ES-I3 (cell line): Measurements from ENCODE around the gene ADGRA3.
"Not testable (repeated sequence)": the region's sequence is repeated elsewhere in the genome, so short reads cannot be mapped to it uniquely, and the experiment has no call there.

Source experiments
- H3K36me3 ChIP-seq: 2 replicates; pipeline ENCODE4 v1.6.1; 2013; ENCODE audit warnings: mild to moderate bottlenecking, low read length, control low read depth, moderate library complexity; ENCODE audit not compliant: insufficient read depth
- H3K4me1 ChIP-seq: 2 replicates; pipeline ENCODE4 v1.6.1; 2013; ENCODE audit warnings: mild to moderate bottlenecking, control low read depth, low read length; ENCODE audit not compliant: insufficient read depth
- H3K9ac ChIP-seq: 2 replicates; pipeline ENCODE4 v1.6.1; 2013; ENCODE audit warnings: low read depth, mild to moderate bottlenecking, low read length, moderate library complexity
- H3K9me3 ChIP-seq: 2 replicates; pipeline ENCODE4 v1.6.1; 2013; ENCODE audit warnings: mild to moderate bottlenecking, low read length, moderate library complexity; ENCODE audit not compliant: control insufficient read depth, insufficient read depth

The ADGRA3 gene

DNA sequence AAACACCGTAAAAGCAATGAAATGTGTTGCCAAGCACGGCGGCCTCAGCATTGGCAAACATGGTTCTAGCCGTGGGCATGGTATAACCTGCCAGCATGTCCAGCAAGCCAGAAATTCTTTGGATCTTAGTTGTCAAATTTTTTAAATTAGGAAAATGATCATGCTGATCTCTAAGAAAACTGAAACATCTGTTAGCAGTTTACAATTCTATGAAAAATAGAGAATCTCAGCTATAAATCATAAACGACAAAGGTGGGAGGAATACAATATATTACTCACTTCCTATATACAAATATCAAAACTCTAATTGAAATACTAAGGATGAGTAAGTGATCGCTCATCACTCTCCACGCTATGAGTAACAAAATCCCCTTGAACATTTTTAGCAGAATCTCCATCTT, 130.3 kb downstream of the ADGRA3 start:
- Histone ChIP-seq H3K9me3 (no peaks in the 10 kb centered on the region), H3K9ac (no peak overlapping the region), H3K4me1 (no peaks in the 10 kb centered on the region), H3K36me3 (peaks cover 18% of the 10 kb centered on the region)

DNA sequence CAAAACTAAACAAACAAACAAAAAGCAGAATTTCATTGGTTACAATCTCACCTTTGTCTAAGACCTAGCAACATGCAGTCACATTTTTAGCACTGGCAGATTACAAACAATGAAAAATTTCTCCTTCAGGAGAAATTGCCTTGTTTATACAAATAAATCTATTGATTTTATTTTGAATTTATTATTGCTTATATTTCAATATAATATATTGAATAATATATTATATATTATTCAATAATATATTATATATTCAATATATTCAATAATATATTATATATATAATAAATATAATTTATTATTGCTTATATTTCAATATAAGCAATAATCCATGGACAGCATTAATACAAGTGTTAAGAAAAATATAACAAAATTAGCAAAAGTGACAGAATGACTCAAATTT, 131.7 kb downstream of the ADGRA3 start:
- no peaks in the 10 kb centered on the region for H3K4me1 ChIP-seq
- H3K9me3 ChIP-seq, result no peaks in the 10 kb centered on the region
- H3K9ac ChIP-seq, result no peak overlapping the region
- peaks cover 18% of the 10 kb centered on the region for H3K36me3 ChIP-seq

DNA sequence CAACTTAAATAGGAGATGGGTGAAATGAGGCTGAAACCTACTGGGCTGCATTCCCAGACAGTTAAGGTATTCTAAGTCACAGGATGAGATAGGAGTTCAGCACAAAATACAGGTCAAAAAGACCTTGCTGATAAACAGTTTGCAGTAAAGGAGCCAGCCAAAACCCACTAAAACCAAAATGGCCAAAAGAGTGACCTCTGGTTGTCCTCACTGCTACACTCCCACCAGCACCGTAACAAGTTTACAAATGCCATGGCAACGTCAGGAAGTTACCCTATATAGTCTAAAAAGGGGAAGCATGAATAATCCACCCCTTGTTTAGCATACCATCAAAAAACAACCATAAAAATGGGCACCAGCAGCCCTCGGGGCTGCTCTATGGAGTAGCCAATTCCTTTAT, 133.7 kb downstream of the ADGRA3 start:
- H3K9me3 ChIP-seq, H3K4me1 ChIP-seq, H3K9ac ChIP-seq, H3K36me3 ChIP-seq: not testable (repeated sequence)

DNA sequence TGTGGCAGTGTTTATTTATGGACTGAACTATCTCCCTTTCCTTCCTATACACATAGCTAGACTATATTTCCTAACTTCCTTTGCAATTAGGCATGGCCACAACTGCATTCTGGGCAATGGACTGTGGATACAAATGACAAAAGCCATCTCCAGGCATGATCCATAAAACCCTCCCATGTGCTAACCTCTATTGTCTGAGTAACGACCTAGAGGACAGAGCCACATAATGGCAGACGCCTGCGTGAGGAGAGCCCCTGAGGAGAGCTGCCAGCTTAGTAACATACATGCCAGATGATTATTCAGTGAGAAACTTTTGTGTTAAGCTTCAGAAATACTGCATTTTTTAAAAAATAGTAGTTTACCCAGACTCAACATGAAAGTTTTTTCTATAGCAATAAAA, 142.9 kb downstream of the ADGRA3 start:
- H3K9ac ChIP-seq, result no peak overlapping the region
- no peaks in the 10 kb centered on the region for H3K36me3 ChIP-seq
- no peaks in the 10 kb centered on the region for H3K4me1 ChIP-seq
- H3K9me3 ChIP-seq, result no peaks in the 10 kb centered on the region

- H3K4me1 ChIP-seq, result no peaks in the 10 kb centered on the region
- H3K9me3 ChIP-seq, result no peaks in the 10 kb centered on the region
- H3K9ac ChIP-seq, result no peak overlapping the region
- H3K36me3 ChIP-seq, result no peaks in the 10 kb centered on the region
Observed at GRCh38 chr4:22369901-22370562, 145.8 kb downstream of the ADGRA3 start.

GRCh38 chr4:22363787-22364186, 152.1 kb downstream of the ADGRA3 start:
- no peaks in the 10 kb centered on the region for H3K4me1 ChIP-seq
- H3K9ac ChIP-seq, result no peak overlapping the region
- H3K9me3 ChIP-seq, result no peaks in the 10 kb centered on the region
- H3K36me3 ChIP-seq, result no peaks in the 10 kb centered on the region

GRCh38 chr4:22363036-22363435, 152.8 kb downstream of the ADGRA3 start:
- no peaks in the 10 kb centered on the region for H3K4me1 ChIP-seq
- H3K36me3 ChIP-seq, result no peaks in the 10 kb centered on the region
- no peak overlapping the region for H3K9ac ChIP-seq
- H3K9me3 ChIP-seq, result no peaks in the 10 kb centered on the region

DNA sequence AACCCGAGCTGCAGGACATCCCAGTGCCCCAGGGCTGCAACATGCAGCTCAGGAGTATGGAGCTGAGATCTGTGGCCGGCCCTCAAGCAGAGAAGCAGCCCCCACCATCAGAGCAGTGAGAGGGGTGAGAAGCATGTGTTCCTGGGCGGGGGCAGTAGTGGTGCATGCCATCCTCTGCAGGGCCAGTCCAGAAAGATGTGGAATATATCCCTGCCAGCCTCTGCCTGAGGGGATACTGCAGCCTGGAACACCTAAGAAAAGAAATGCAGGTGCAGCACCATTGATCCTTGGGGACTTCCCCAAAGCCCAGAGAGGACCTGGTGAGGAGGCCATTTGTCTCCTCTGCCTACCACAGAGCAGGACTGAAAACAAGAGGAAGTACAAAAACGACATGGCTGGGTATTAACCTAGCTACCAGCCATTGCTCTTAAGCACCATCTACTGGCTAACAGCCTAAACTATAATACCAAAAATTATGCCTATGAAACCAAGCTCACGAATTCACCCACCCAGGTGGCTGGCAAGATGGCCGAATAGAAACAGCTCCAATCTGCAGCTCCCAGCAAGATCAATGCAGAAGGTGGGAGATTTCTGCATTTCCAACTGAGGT, 158.8 kb downstream of the ADGRA3 start:
- Histone ChIP-seq H3K4me1 (no peaks in the 10 kb centered on the region), H3K36me3 (no peaks in the 10 kb centered on the region), H3K9ac (no peak overlapping the region), H3K9me3 (no peaks in the 10 kb centered on the region)

DNA sequence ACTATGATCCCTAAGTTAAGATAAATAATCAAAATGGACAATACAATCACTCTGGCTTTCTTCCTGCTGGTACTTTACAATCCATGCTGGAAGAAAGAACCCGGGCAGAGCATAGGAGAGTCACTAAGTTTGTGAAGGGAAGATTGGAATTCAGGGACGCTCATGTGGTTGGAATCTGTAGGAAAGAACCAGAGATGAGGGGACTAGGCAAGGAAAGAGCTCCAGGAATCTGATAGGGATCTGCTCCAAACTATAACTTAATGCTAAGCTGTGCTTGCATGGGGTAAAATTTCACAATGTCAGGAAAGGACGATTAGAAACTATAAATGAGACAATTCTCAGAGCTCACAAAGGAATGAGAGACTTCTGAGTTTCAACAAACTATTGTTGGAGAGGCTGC, 167.5 kb downstream of the ADGRA3 start:
- Histone ChIP-seq H3K9ac (no peak overlapping the region), H3K9me3 (no peaks in the 10 kb centered on the region), H3K4me1 (no peaks in the 10 kb centered on the region), H3K36me3 (no peaks in the 10 kb centered on the region)

DNA sequence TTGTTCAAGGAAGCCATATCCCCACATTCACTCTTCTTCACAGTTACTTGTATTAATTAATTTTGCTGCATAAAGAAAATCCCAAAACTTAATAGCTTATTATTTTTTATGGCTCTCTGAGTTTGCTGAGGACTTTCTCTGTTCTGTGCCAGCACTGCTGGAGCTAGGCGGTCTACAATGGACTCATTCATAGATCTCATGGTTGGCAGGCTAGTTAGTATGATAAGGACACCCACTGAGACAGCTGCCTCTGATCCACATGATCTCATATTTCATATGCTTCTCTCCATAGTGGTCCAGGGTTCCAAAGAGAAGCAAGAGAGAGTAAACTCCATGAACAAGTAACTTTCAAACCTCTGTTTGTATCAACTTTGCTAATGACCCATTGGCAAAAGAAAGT, 170.2 kb downstream of the ADGRA3 start:
- H3K4me1 ChIP-seq, result no peaks in the 10 kb centered on the region
- no peaks in the 10 kb centered on the region for H3K36me3 ChIP-seq
- H3K9ac ChIP-seq, result no peak overlapping the region
- H3K9me3 ChIP-seq, result no peaks in the 10 kb centered on the region

DNA sequence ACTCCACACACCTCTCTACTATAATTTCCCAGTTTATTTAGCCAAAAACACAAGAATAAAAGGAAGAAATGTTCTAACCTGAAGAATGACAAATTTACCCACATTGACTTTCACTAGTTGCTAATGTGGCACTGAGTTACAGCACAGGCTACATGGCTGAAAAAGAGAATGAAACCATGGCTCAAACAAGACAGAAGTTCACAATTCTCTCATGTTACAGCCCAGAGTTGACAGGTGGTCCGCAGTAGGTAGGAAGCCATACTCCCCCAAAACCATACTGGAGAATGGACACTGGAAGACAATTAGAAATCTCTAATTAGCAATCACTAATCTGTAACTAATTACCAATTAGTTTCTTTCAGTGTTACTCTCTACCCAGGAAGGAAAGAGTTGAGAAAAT, 170.8 kb downstream of the ADGRA3 start:
- Histone ChIP-seq H3K4me1 (no peaks in the 10 kb centered on the region), H3K36me3 (no peaks in the 10 kb centered on the region), H3K9ac (no peak overlapping the region), H3K9me3 (no peaks in the 10 kb centered on the region)

DNA sequence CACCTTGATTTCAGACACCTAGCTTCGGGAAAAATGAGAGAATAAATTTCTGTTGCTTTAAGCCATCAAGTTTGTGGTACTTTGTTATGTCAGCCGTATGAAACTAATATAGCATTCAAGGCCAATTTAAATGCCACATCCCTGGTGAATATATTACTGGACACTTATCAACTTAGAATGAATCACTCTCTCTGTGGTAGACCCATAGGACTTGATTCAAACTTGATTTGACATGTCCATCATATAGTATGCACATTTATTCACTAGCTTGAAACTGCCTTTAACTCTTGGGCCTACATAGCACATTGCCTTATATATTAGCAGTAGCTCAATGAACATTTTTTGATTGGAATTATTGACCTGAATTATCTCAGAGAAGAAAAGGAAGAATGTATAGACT, 172.3 kb downstream of the ADGRA3 start:
- Histone ChIP-seq H3K36me3 (no peaks in the 10 kb centered on the region), H3K4me1 (no peaks in the 10 kb centered on the region), H3K9ac (no peak overlapping the region), H3K9me3 (no peaks in the 10 kb centered on the region)

DNA sequence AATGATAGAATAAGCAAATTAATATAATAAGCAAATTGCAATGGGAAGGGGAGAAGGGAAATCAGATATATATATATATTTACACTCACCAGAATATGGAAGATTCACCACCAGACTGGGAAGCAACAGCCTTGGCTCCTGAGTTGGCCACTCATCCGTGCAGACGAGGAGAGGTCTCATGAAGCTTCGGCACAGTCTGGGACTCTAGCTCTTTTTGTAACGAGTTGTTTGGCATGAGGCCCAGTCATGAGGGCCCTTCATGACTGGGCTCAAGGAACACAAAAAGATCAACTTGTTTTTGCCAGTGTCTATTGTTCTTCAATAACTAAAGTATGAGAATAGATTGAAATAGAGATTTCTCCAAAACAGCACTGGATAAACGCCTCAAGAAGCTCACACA, 176.4 kb downstream of the ADGRA3 start:
- no peaks in the 10 kb centered on the region for H3K9me3 ChIP-seq
- H3K36me3 ChIP-seq, result no peaks in the 10 kb centered on the region
- H3K9ac ChIP-seq, result no peak overlapping the region
- no peaks in the 10 kb centered on the region for H3K4me1 ChIP-seq

DNA sequence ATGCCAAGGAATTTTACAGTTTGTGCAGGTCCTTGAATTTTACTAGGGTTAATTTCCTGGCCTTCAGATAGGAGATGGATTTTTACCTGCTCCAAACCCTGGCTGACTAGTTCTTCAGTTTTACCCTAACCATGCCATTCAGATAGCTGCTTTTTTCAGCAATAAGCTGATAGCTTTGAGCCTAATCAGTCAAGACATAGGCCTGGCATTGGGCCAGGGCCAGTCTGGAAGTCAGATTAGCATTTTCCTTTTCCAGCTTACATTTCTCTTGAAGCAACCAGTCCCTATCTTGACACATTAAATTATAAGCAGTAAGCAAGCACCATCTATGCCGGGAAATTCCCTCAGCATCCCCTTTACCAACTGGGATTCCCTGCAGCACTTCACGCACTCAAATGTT, 177.1 kb downstream of the ADGRA3 start:
- H3K9me3 ChIP-seq, result no peaks in the 10 kb centered on the region
- no peaks in the 10 kb centered on the region for H3K4me1 ChIP-seq
- H3K36me3 ChIP-seq, result no peaks in the 10 kb centered on the region
- H3K9ac ChIP-seq, result no peak overlapping the region
